ENCODE results near the gene AIPL1.

Gene AIPL1

DNA sequence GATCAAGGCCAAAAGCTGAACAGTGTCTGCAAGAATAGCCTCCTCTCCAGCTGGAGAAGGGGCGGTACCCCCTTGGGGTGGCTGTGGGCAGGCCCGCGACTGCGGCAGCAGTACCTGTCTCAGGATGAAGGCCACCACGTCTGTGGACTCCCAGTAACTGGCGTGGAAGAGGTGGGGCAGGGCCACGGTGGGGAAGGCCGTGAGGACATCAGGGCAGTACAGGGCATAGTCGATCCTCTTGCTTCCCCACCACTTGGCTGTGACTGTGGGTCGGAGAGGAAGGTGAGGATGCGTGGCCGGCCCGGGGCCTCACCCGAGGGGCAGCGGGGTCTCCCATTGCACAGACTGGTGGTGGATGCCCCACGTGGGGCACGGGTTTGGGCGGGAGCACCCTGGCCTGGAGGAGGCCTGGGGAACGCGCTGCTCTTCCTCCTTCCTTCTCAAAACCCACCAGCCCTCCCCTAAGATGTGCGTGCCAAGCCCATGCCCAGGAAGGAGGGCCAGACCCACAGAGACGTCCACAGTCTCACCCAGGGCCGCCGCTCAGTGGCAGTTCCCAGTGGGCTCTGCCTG is 35.3 kb upstream of the AIPL1 start:
- DNase-seq: no peak
- no peak overlapping the region for H3K27ac Mint-ChIP-seq
- H3K36me3 Mint-ChIP-seq (ENCODE audit: low read depth): peaks cover 11% of the 10 kb centered on the region
- H3K9me3 Mint-ChIP-seq: peaks cover 21% of the 10 kb centered on the region
- H3K4me3 Mint-ChIP-seq: no peak overlapping the region
- TF ChIP-seq, protein P1, sequence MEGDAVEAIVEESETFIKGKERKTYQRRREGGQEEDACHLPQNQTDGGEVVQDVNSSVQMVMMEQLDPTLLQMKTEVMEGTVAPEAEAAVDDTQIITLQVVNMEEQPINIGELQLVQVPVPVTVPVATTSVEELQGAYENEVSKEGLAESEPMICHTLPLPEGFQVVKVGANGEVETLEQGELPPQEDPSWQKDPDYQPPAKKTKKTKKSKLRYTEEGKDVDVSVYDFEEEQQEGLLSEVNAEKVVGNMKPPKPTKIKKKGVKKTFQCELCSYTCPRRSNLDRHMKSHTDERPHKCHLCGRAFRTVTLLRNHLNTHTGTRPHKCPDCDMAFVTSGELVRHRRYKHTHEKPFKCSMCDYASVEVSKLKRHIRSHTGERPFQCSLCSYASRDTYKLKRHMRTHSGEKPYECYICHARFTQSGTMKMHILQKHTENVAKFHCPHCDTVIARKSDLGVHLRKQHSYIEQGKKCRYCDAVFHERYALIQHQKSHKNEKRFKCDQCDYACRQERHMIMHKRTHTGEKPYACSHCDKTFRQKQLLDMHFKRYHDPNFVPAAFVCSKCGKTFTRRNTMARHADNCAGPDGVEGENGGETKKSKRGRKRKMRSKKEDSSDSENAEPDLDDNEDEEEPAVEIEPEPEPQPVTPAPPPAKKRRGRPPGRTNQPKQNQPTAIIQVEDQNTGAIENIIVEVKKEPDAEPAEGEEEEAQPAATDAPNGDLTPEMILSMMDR (IDR thresholded peaks at IDR 0.05): no peak
- peaks cover 16% of the 10 kb centered on the region for H3K4me1 Mint-ChIP-seq
- peaks cover 23% of the 10 kb centered on the region for H3K27me3 Mint-ChIP-seq (ENCODE audit: low read depth, poor library complexity)

GRCh38 chr17:6468051-6468790 is 33.3 kb upstream of the AIPL1 start:
- peaks cover 21% of the 10 kb centered on the region for H3K9me3 Mint-ChIP-seq
- H3K27ac Mint-ChIP-seq: no peak overlapping the region
- peaks cover 11% of the 10 kb centered on the region for H3K36me3 Mint-ChIP-seq (ENCODE audit: low read depth)
- no peak overlapping the region for H3K4me3 Mint-ChIP-seq
- H3K27me3 Mint-ChIP-seq (ENCODE audit: low read depth, poor library complexity): peaks cover 17% of the 10 kb centered on the region
- TF ChIP-seq, protein P1 (IDR thresholded peaks at IDR 0.05): no peak
- H3K4me1 Mint-ChIP-seq: peaks cover 11% of the 10 kb centered on the region
- no peak for DNase-seq

GRCh38 chr17:6467567-6467966 is 32.6 kb upstream of the AIPL1 start:
- Mint-ChIP-seq H3K4me3 (no peak overlapping the region), H3K27me3 (ENCODE audit: low read depth, poor library complexity) (peaks cover 17% of the 10 kb centered on the region), H3K36me3 (ENCODE audit: low read depth) (peaks cover 11% of the 10 kb centered on the region), H3K4me1 (peaks cover 6% of the 10 kb centered on the region), H3K9me3 (peaks cover 21% of the 10 kb centered on the region), H3K27ac (no peak overlapping the region)
- DNase-seq: no peak
- TF ChIP-seq, protein P1 (IDR thresholded peaks at IDR 0.05): no peak

DNA sequence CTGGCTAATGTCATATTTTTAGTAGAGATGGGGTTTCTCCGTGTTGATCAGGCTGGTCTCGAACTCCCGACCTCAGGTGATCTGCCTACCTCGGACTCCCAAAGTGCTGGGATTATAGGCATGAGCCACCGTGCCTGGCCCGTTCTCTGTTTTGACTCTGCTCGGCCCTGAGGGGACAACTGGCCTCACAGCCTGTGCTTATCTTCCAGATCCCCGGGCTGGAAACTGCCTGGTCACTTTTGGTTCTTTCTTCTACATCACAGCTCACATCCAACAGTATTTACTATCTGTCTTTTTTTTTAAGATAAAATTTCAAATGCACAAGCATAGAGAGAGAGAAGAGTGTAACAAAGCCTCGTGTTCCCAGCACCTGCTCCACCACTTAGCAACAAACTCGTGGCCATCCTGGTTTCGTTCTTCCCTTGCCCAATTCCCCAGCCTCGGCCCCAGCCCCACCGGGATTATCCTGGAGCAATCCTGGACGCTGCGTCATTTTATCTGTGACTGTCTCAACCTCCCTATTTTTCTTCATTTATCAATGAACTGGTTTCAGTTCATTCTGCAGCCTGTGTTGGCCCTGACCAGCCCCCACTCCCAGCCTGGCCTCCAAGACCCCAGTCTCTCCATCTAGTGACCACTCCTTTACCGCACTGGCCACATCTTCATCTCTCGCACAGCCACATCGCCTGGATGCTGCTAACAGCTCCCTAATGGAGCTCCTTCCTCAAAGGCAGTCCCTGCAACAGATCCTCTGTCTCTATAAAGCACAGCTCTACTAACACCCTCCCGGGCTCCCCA is 30.5 kb upstream of the AIPL1 start:
- no peak for DNase-seq
- Mint-ChIP-seq H3K27ac (peak overlapping the region; percentile 71), H3K36me3 (ENCODE audit: low read depth) (peaks cover 11% of the 10 kb centered on the region), H3K4me1 (no peaks in the 10 kb centered on the region), H3K27me3 (ENCODE audit: low read depth, poor library complexity) (peaks cover 17% of the 10 kb centered on the region), H3K4me3 (no peak overlapping the region), H3K9me3 (peaks cover 21% of the 10 kb centered on the region)
- TF ChIP-seq, protein P1 (IDR thresholded peaks at IDR 0.05): no peak

- Mint-ChIP-seq H3K4me3 (no peak overlapping the region), H3K4me1 (no peaks in the 10 kb centered on the region), H3K27ac (no peak overlapping the region), H3K9me3 (peaks cover 21% of the 10 kb centered on the region), H3K36me3 (ENCODE audit: low read depth) (peaks cover 11% of the 10 kb centered on the region), H3K27me3 (ENCODE audit: low read depth, poor library complexity) (peaks cover 21% of the 10 kb centered on the region)
- TF ChIP-seq, protein P1 (IDR thresholded peaks at IDR 0.05): no peak
- no peak for DNase-seq
Observed at GRCh38 chr17:6464446-6465041, 29.6 kb upstream of the AIPL1 start.
